ENCODE data around the gene MTA1. TPM values are rescaled to one million over a fixed set of nuclear protein-coding genes. Genes with fewer than 3 reads are reported as not detected.

MTA1 gene
- total RNA-seq, 1 donor: 52.7 TPM

- DNase-seq (ENCODE audit: low read depth): no peak
- TF ChIP-seq, protein P1, sequence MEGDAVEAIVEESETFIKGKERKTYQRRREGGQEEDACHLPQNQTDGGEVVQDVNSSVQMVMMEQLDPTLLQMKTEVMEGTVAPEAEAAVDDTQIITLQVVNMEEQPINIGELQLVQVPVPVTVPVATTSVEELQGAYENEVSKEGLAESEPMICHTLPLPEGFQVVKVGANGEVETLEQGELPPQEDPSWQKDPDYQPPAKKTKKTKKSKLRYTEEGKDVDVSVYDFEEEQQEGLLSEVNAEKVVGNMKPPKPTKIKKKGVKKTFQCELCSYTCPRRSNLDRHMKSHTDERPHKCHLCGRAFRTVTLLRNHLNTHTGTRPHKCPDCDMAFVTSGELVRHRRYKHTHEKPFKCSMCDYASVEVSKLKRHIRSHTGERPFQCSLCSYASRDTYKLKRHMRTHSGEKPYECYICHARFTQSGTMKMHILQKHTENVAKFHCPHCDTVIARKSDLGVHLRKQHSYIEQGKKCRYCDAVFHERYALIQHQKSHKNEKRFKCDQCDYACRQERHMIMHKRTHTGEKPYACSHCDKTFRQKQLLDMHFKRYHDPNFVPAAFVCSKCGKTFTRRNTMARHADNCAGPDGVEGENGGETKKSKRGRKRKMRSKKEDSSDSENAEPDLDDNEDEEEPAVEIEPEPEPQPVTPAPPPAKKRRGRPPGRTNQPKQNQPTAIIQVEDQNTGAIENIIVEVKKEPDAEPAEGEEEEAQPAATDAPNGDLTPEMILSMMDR (IDR thresholded peaks at IDR 0.05; ENCODE audit: insufficient read depth, low read depth, low read length): no peak
- H3K4me3 ChIP-seq (ENCODE audit: low read depth, low read length): no peak overlapping the region
Measured at GRCh38 chr14:105445901-105446845, 26.5 kb downstream of the MTA1 start.

- TF ChIP-seq, protein P1 (IDR thresholded peaks at IDR 0.05; ENCODE audit: insufficient read depth, low read depth, low read length): no peak
- no peak for DNase-seq (ENCODE audit: low read depth)
- H3K4me3 ChIP-seq (ENCODE audit: low read depth, low read length): no peak overlapping the region
Measured at GRCh38 chr14:105446971-105447370, 27.3 kb downstream of the MTA1 start.

DNA sequence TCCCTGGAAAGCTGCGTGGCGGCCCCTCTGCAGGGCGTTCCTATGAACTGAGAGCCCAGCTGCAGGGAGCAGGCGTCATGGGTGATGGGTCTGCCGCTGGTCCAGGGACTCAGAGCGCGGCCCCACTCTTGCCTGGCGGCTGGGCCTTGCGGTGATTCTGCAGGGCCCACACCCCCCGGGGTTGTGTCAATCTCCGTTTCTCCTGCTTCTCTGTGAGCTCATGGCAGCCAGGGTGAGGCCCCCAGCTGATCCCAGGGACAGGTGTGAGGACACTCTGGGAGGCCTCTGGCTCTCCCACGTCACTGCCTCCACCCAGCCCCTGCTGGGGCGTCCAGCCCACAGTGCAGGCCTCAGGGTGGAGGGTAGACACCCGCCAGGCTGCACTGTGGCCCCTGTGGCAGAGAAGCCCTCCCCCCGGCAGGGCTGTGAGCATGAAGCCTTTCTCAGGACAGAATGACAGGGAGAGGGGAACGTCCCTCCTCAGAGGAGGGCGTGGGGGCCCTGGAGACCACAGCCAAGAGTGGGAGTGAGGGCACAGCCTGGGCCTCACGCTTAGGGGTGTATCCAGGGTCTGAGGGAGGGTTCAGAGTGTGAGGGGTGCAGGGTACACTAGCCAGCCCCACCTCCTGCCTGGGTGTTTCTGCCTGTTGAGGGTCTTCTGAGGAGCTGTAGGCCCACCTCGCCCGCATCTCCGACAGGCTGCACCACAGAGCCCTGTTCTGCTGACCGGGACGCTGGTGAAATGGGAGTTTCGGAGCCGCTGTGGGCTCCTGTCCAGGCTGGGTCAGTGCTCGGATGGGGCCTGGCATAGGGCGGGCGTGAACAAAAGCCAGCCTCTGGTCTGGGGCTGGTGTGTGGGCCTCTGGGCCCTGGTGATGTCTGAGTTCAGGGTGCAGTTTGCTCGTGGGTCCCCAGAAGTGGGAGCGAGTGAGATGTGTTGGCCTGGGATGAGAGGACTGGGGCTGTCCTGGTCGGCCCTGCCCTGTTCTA lies 28.3 kb downstream of the MTA1 start:
- no peak overlapping the region for H3K4me3 ChIP-seq (ENCODE audit: low read depth, low read length)
- TF ChIP-seq, protein P1 (IDR thresholded peaks at IDR 0.05; ENCODE audit: insufficient read depth, low read depth, low read length): no peak
- no peak for DNase-seq (ENCODE audit: low read depth)

- H3K4me3 ChIP-seq (ENCODE audit: low read depth, low read length): no peak overlapping the region
- peak; percentile 50 for DNase-seq (ENCODE audit: low read depth)
- TF ChIP-seq, protein P1 (IDR thresholded peaks at IDR 0.05; ENCODE audit: insufficient read depth, low read depth, low read length): peak; percentile 87
Measured at GRCh38 chr14:105448706-105449111, 29.1 kb downstream of the MTA1 start.

DNA sequence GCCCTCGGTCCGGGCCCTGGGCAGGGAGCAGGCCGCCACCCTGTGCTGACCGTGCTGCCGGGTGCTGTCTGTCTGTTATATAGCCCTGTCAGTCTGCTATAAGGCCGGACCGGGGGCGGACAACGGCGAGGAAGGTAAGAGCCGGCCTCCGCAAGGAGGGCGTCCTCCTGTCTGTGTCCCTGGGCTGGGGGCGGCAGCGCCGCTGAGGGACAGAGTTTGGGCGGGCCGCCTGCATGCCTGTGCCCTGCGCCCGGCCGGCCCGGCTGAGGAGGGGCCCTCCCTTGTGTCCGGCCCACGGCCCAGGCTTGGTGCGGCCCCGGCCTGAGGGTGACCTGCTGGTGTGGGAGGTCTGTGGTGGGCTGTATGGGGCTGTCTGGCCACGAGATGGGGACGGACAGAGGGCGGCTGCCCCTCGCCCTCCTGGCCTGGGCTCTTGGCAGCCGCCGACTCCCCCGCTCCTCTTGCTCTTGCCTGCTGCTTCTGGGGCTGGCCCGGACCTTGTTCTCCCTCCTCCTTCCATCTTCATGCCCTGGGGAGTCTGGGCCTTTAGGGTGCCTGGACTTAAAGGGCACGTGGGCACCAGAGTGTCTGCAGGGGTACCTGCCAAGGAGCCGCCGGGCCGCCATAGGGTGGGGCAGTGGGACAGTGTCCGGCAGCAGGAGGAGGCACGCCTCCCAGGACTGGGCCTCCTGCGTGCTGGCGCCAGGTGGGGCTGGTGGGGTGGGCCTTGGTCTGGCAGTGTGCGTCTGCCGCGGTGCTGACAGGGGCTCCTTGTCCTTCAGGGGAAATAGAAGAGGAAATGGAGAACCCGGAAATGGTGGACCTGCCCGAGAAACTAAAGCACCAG lies 29.9 kb downstream of the MTA1 start:
- no peak for DNase-seq (ENCODE audit: low read depth)
- no peak overlapping the region for H3K4me3 ChIP-seq (ENCODE audit: low read depth, low read length)
- TF ChIP-seq, protein P1 (IDR thresholded peaks at IDR 0.05; ENCODE audit: insufficient read depth, low read depth, low read length): no peak

- no peak overlapping the region for H3K4me3 ChIP-seq (ENCODE audit: low read depth, low read length)
- TF ChIP-seq, protein P1 (IDR thresholded peaks at IDR 0.05; ENCODE audit: insufficient read depth, low read depth, low read length): no peak
- no peak for DNase-seq (ENCODE audit: low read depth)
Measured at GRCh38 chr14:105450123-105450505, 30.5 kb downstream of the MTA1 start.
